GM23248 (cell line): ENCODE measurements around the gene OR51F1.

Experiments
- EZH2 ChIP-seq: fragments of 200-600 bp; sonication (generic); IDR thresholded peaks from 2 replicates; pipeline ENCODE4 v1.6.1; 2018; ENCODE audit warnings: antibody characterized with exemption, mild to moderate bottlenecking; ENCODE audit not compliant: insufficient read depth, poor library complexity, severe bottlenecking
- EZH2phosphoT487 ChIP-seq: fragments of 200-600 bp; sonication (generic); IDR thresholded peaks from 2 replicates; pipeline ENCODE4 v1.6.1; 2018; ENCODE audit warnings: antibody characterized with exemption, moderate library complexity, mild to moderate bottlenecking, low read depth; ENCODE audit not compliant: insufficient read depth

GRCh38 chr11:4727171-4727570 is 42.6 kb downstream of the OR51F1 start:
- no peak for TF ChIP-seq EZH2
- TF ChIP-seq EZH2phosphoT487 = no peak
